ENCODE data around the gene NID2.

Gene NID2

GRCh38 chr14:52068615-52069306 lies at the start of gene NID2:
Gene NID2 (minus strand): TSS chr14:52069059. CDS start chr14:52068994, 65 bp downstream.
- DNase-seq: no peak

- DNase-seq: no peak
These were observed 48.4 kb upstream of the NID2 start for GRCh38 chr14:52117111-52117832.

GRCh38 chr14:52115286-52115685 lies 46.4 kb upstream of the NID2 start:
- no peak for DNase-seq

- no peak for DNase-seq
These were observed 43.6 kb upstream of the NID2 start for GRCh38 chr14:52112336-52113018.

GRCh38 chr14:52111583-52111982 lies 42.7 kb upstream of the NID2 start:
- no peak for DNase-seq

- DNase-seq: no peak
These were observed 41.7 kb upstream of the NID2 start for GRCh38 chr14:52110441-52111086.

GRCh38 chr14:52108823-52109222 lies 40.0 kb upstream of the NID2 start:
- no peak for DNase-seq

GRCh38 chr14:52106840-52107239 lies 38.0 kb upstream of the NID2 start:
- no peak for DNase-seq

GRCh38 chr14:52103416-52103815 lies 34.6 kb upstream of the NID2 start:
- no peak for DNase-seq

GRCh38 chr14:52095794-52096193 lies 26.9 kb upstream of the NID2 start:
- DNase-seq: no peak

GRCh38 chr14:52095336-52095735 lies 26.5 kb upstream of the NID2 start:
- no peak for DNase-seq

- DNase-seq: no peak
These were observed 25.9 kb upstream of the NID2 start for GRCh38 chr14:52094546-52095271.

- DNase-seq: no peak
These were observed 23.1 kb upstream of the NID2 start for GRCh38 chr14:52091928-52092327.

- no peak for DNase-seq
These were observed 22.1 kb upstream of the NID2 start for GRCh38 chr14:52090936-52091335.

GRCh38 chr14:52089218-52089617 lies 20.4 kb upstream of the NID2 start:
- DNase-seq: no peak

- no peak for DNase-seq
These were observed 17.9 kb upstream of the NID2 start for GRCh38 chr14:52086711-52087110.

GRCh38 chr14:52082903-52083302 lies 14.0 kb upstream of the NID2 start:
- DNase-seq: no peak

- no peak for DNase-seq
These were observed 13.1 kb upstream of the NID2 start for GRCh38 chr14:52081964-52082363.

- DNase-seq: no peak
These were observed 12.2 kb upstream of the NID2 start for GRCh38 chr14:52080808-52081755.

GRCh38 chr14:52080158-52080800 lies 11.4 kb upstream of the NID2 start:
- DNase-seq: no peak
